Vagina (tissue), 2 donors: ENCODE results near the gene PCYT2. TPM values are rescaled to one million over a fixed set of nuclear protein-coding genes. Genes with fewer than 3 reads are reported as not detected.

Experiments
- DNase-seq, 2 donors: peaks; one replicate each; pipeline ENCODE4 v3.0.0-alpha.2; 2017; ENCODE audit errors: extremely low spot score in 2 of 2
- H3K27ac ChIP-seq: fragments of 200-600 bp; sonication (generic); one replicate; pipeline ENCODE4 v1.5.1; 2019
- H3K27me3 ChIP-seq: fragments of 200-600 bp; sonication (generic); one replicate; pipeline ENCODE4 v1.5.1; 2019
- H3K36me3 ChIP-seq, 2 donors: fragments of 200-600 bp; sonication (generic); one replicate each; pipeline ENCODE4 v1.5.1; 2017 to 2019
- H3K4me1 ChIP-seq: fragments of 200-600 bp; sonication (generic); one replicate; pipeline ENCODE4 v1.5.1; 2019
- H3K4me3 ChIP-seq, 2 donors: fragments of 200-600 bp; sonication (generic); 1 replicate in 1 of 2; 2 replicates in 1 of 2; pipeline ENCODE4 v1.5.1; 2016 to 2019
- H3K9me3 ChIP-seq: fragments of 200-600 bp; sonication (generic); one replicate; pipeline ENCODE4 v1.5.1; 2019
- CTCF ChIP-seq, 3 experiments: fragments of 450-650 bp in 2 of 3; fragments of 200-600 bp in 1 of 3; sonication (generic) in 1 of 3; IDR thresholded peaks; one replicate each; pipeline ENCODE4 v1.5.1; 2017 to 2019; ENCODE audit warnings: antibody characterized with exemption in 3 of 3, mild to moderate bottlenecking in 2 of 3, moderate library complexity in 2 of 3
- POLR2A ChIP-seq, 2 donors: fragments of 450-650 bp; IDR thresholded peaks; one replicate each; pipeline ENCODE4 v1.6.1; 2017; ENCODE audit warnings: antibody characterized with exemption in 2 of 2, mild to moderate bottlenecking in 2 of 2, moderate library complexity in 2 of 2
- POLR2AphosphoS5 ChIP-seq, 2 donors: sonication (generic); formaldehyde crosslinking; IDR thresholded peaks; one replicate each; pipeline ENCODE4 v1.9.0; 2017; ENCODE audit warnings: antibody characterized with exemption in 2 of 2, mild to moderate bottlenecking in 2 of 2, low read depth in 1 of 2; ENCODE audit not compliant: insufficient read depth in 1 of 2
- intact Hi-C: fragments of 100-400 bp; cut with DNase I; formaldehyde crosslinking; loops from one replicate; pipeline ENCODE4 v1.15.1; 2023
- total RNA-seq: library from RNA; depleted of rRNA; stranded (reverse); fragments of >200 nt; gene quantifications from one replicate; pipeline ENCODE4 v1.2.3, GENCODE V29; 2016

PCYT2 gene
- total RNA-seq, 1 donor from 2014 or later, result 28.0 TPM

- intact Hi-C loops, result no loop called here
- Histone ChIP-seq H3K4me3 (no peak overlapping the region), H3K27me3 (peaks cover 4% of the 10 kb centered on the region), H3K4me1 (peaks cover 21% of the 10 kb centered on the region), H3K9me3 (no peaks in the 10 kb centered on the region), H3K27ac (no peak overlapping the region), H3K36me3 (no peaks in the 10 kb centered on the region)
- no peak for DNase-seq
- TF ChIP-seq CTCF (IDR thresholded peaks at IDR 0.05) (no peak), POLR2A (IDR thresholded peaks at IDR 0.05) (no peak), POLR2AphosphoS5 (IDR thresholded peaks at IDR 0.05; ENCODE audit: insufficient read depth in 1 of 2, low read depth in 1 of 2) (no peak)
Observed at GRCh38 chr17:81940538-81941483, 29.6 kb upstream of the PCYT2 start.

GRCh38 chr17:81939881-81940385 lies 28.7 kb upstream of the PCYT2 start:
- Histone ChIP-seq H3K9me3 (no peaks in the 10 kb centered on the region), H3K36me3 (no peaks in the 10 kb centered on the region), H3K4me1 (peaks cover 21% of the 10 kb centered on the region), H3K27me3 (peaks cover 4% of the 10 kb centered on the region), H3K4me3 (no peak overlapping the region), H3K27ac (no peak overlapping the region)
- TF ChIP-seq POLR2A (IDR thresholded peaks at IDR 0.05), result no peak
- no peak for TF ChIP-seq POLR2AphosphoS5 (IDR thresholded peaks at IDR 0.05; ENCODE audit: insufficient read depth in 1 of 2, low read depth in 1 of 2)
- TF ChIP-seq CTCF (IDR thresholded peaks at IDR 0.05), result no peak
- intact Hi-C loops, result no loop called here
- DNase-seq, result no peak

GRCh38 chr17:81939218-81939617 lies 28.0 kb upstream of the PCYT2 start:
- TF ChIP-seq POLR2AphosphoS5 (IDR thresholded peaks at IDR 0.05; ENCODE audit: insufficient read depth in 1 of 2, low read depth in 1 of 2) (no peak), POLR2A (IDR thresholded peaks at IDR 0.05) (no peak), CTCF (IDR thresholded peaks at IDR 0.05) (no peak)
- Histone ChIP-seq H3K36me3 (no peaks in the 10 kb centered on the region), H3K4me1 (peaks cover 21% of the 10 kb centered on the region), H3K27me3 (peaks cover 4% of the 10 kb centered on the region), H3K27ac (no peak overlapping the region), H3K4me3 (no peak overlapping the region), H3K9me3 (no peaks in the 10 kb centered on the region)
- no peak for DNase-seq
- intact Hi-C loops, result no loop called here

- no peak for DNase-seq
- TF ChIP-seq POLR2A (IDR thresholded peaks at IDR 0.05), result no peak
- TF ChIP-seq CTCF (IDR thresholded peaks at IDR 0.05), result no peak
- no peak for TF ChIP-seq POLR2AphosphoS5 (IDR thresholded peaks at IDR 0.05; ENCODE audit: insufficient read depth in 1 of 2, low read depth in 1 of 2)
- no peaks in the 10 kb centered on the region for H3K36me3 ChIP-seq
- H3K27me3 ChIP-seq, result no peaks in the 10 kb centered on the region
- no peak overlapping the region for H3K4me3 ChIP-seq
- no peak overlapping the region for H3K27ac ChIP-seq
- intact Hi-C loops, result no loop called here
- H3K9me3 ChIP-seq, result no peaks in the 10 kb centered on the region
- peaks cover 28% of the 10 kb centered on the region for H3K4me1 ChIP-seq
Observed at GRCh38 chr17:81935709-81936084, 24.5 kb upstream of the PCYT2 start.
